ENCODE results near the gene PARD3. TPM values are rescaled to one million over a fixed set of nuclear protein-coding genes. Genes with fewer than 3 reads are reported as not detected.
"Not testable (repeated sequence)": the region's sequence is repeated elsewhere in the genome, so short reads cannot be mapped to it uniquely, and the experiment has no call there.

PARD3 gene
- total RNA-seq, 1 experiment from 2014 or later: 61.9 TPM

DNA sequence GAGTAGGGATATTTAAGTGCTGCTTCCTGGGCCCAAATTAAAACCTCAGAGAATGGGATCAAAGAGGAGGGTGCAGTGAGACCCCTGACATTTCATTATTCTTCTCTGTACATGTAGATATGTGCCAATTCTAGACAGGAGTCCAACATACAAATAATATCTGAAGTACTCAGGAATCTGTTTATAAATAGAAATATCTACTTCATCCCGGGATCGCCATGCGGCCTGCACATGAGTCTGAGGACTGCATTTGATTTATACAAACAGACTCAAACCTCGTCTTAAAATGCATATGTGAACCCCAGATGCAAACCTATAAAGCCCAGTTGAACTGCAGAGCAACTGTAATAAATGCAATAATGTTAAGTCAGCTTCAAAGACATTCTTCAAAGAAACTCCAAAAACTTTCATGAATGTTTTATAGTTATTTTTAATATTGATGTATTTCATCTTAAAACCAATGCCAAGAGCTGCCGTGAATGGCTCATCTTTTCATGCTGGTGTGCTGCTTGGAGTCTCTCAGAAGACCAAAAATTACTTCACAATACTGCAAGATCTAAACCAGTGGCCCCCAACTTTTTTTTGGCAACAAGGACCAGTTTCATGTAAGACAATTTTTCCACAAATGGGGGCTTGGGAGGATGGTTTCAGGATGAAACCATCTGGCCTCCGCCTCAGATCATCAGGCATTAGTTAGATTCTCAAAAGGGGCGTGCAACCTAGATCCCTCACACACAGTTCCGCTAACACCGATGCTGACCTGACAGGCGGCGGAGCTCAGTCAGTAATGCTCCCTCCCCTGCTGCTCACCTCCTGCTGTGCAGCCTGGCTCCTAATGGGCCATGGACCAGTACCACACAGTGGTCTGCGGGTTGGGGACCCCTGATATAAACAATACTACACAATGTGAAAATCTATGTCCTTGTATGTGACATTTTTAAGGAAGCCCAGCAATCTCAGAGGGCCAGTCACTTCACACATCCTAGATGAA, 166.9 kb downstream of the PARD3 start:
- no peak for DNase-seq (ENCODE audit: low spot score)
- in situ Hi-C loops (cut with HindIII; ENCODE audit: low sequenced_read_pairs): no loop called here

DNA sequence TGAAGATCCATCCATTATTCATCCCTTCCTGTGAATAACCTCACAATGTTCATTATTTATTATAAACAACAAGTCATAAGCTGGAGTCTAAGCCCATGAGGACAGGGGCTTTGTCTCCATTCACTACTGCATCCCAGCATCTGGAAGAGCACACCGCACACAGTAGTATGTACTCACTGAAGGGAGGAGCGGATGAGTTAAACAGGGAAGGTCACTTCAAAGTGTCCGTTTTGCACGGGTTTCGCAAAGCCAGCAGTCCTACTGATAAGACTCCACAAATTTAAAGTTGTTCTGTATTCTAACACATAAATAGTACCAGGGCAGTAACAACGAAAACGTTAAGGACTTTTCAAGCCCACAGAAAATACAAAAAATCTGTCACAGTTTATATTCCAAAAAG, 167.9 kb downstream of the PARD3 start:
- no peak for DNase-seq (ENCODE audit: low spot score)
- in situ Hi-C loops (cut with HindIII; ENCODE audit: low sequenced_read_pairs): no loop called here

DNA sequence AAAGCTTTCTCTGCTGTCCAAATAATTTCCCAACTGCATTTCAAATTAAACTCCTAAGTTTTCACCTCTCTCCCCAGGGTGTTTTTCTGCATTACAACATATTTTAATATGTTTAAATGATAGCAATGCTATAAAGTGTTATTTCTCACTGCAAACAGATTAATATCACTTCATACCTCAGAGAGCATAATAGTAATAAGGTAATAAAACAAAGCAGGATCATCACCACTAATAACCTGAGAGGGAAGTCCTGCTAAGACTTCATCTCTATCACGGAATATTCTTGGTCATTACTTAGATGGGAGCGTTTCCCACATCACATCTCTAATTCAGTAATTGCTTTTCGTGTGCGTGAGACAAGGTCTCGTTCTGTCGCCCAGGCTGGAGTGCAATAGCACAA, 168.8 kb downstream of the PARD3 start:
- in situ Hi-C loops (cut with HindIII; ENCODE audit: low sequenced_read_pairs): no loop called here

DNA sequence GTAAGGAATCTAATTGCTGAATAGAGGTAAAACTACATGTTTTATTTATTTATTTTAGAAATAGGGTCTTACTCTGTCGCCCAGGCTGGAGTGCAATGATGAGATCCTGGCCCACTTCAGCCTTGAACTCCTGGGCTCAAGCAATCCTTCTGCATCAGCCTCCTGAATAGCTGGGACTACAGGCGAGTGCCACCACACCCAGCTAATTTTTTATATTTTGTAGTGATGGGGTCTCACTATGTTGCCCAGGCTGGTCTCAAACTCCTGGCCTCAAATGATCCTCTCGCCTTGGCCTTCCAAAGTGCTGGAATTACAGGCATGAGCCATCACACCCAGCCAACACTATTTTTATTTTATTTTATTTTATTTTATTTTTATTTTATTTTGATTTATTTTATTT, 170.3 kb downstream of the PARD3 start:
- in situ Hi-C loops (cut with HindIII; ENCODE audit: low sequenced_read_pairs); DNase-seq (ENCODE audit: low spot score): not testable (repeated sequence)

More for the DNA sequence above, 168.8 kb downstream of the PARD3 start:
- no peak for DNase-seq (ENCODE audit: low spot score)

DNA sequence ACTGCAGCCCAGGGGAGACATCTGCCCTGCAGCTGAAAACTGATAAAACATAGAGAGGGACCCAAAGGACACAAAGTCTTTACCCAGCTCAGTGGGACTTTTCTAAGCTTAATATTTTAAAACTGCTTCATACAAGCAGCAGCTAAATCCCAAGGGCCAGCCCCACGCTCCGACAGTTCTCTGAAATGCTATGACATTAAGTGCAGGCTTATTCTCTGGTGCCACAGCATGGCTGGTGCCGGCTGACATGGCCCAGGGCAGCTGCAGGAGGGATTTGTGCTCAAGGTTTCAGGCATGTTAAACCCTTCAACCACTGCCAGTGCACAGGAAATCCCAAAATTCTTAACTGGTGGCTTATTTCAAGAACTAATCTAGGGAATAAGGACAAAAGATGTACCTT, 170.9 kb downstream of the PARD3 start:
- in situ Hi-C loops (cut with HindIII; ENCODE audit: low sequenced_read_pairs): no loop called here

DNA sequence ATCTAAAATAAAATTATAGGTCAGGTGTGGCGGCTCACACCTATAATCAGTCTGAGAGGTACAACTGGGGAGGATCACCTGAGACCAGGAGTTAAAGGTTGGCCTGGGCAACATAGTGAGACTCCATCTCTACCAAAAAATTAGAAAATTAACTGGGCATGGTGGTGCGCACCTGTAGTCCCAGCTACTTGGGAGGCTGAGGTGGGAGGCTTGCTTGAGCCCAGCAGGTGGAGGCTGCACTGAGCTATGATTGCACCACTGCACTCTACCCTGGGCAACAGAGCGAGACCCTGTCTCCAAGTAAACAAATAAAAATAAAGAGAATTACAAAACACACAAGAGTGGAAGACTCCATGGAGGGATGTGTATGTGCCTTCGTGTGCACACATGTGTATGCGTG, 171.5 kb downstream of the PARD3 start:
- in situ Hi-C loops (cut with HindIII; ENCODE audit: low sequenced_read_pairs): no loop called here
- no peak for DNase-seq (ENCODE audit: low spot score)

More for the DNA sequence above, 170.9 kb downstream of the PARD3 start:
- no peak for DNase-seq (ENCODE audit: low spot score)

DNA sequence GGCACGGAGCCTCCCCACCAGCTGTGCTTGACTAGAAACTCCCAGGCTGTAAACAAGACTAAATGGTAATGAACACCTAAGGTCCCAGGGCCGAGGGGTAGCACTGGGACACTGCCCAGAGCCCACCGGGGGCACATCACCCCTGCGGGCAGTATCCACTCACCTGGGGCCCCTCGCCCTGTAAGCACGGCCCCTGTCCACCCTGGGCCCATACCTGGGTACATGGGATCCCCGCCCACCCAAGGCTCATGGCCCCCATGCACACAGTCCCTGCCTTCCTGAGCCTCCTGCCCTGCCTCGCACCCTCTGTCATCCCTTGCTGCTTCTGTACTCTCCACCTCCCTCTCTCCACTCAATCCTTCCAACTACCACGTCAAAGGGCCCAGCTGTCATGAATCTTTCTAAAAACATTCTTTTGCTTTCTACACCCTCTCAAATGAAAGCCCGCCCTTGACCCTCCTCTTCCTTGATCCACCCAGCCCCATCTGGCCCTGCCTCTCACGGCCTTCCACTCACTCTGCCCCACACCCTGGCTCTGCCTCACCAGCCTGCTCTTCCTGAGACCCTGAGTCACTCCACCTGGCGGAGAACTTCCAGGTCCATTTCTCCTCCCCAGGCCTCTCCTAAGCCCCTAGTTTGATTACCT, 173.1 kb downstream of the PARD3 start:
- in situ Hi-C loops (cut with HindIII; ENCODE audit: low sequenced_read_pairs): no loop called here
- no peak for DNase-seq (ENCODE audit: low spot score)

DNA sequence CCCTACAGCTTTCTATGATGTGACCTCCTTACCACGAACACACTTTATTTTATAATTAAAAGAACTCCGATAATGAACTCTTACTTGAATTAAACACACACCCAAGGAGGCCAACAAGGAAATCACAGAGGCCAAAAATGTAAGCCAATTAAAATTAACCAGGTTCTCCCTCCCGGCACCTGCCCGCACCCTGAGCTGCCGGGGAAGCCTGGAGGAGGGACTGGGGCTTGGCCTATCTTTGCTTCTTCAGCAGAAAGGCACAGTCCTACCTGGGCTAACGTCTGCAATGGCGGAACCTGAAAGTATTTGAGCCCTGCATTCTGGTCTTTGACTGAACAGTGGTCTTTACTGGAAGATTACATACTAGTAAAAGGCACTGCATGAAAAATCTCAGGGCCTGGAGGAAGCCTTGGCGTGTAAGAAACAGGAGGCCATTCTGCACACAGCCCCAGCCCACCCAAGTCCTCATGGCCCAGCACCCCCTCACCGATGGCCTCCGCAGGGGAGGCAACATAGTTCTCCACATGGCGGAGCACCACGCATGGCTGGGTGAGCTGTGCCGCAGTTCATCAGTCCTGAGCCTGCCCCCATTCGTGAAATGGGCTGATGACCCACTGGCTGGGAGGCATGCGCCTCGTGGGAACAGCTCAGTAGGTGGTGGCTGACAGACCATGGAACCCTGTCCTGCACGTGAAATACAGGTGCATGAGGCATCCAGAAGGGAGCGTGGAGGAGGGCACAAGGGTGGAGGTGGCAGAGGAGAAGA, 173.8 kb downstream of the PARD3 start:
- no peak for DNase-seq (ENCODE audit: low spot score)
- in situ Hi-C loops (cut with HindIII; ENCODE audit: low sequenced_read_pairs): no loop called here

DNA sequence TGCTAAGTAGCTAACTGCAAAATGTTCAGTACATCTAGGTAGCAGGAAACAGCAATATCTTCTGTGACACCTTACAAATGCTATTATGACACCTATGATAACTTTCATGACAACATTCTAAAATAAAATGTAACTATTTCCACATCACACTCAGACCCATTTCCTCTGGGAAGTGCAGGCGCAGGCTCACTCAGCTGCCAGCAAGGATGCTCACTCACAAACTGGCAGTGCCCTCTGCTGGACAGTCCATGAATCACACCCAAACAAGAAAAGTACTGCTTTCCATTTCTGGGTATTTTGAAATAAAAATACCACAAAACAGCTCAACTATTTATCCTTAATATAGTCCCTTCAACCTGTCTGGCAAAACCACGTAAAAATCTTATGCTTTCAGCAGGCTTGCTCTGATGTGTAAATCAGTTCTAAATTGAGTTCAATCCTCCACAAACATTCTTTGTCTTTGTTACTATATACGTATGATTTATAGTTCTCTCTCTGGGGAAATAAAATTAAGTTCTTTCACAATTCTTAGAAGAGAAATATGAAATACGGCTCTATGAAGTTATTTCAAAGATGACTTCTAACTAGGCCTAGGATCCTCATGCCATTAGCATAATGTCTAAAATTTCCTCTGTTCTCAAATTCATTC, 176.6 kb downstream of the PARD3 start:
- peak; percentile 57 for DNase-seq (ENCODE audit: low spot score)
- in situ Hi-C loops (cut with HindIII; ENCODE audit: low sequenced_read_pairs): no loop called here

DNA sequence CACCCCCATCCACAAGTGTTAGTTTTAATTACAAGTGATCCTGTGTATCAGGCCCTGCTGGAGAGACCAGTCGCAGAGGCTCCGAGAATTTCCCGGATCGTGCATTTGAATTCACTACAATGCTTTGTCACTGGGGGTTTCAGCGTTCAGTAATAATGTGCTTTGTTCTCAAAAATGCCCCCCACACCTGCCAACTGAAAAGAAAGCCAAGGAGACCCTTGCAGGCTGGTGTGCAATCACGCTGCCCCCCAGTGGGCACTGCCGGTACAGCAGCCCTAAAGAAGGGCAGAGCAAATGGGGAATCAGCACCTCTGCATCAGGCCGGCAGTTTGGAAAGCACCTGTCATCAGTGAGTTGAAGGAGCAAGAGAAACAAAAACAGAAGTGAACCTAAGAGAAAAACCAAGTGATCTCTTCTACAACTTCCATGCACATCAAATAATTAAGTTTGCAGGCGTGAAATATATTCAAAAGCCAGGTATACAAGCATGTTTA, 177.6 kb downstream of the PARD3 start:
- DNase-seq (ENCODE audit: low spot score): peak; percentile 30
- in situ Hi-C loops (cut with HindIII; ENCODE audit: low sequenced_read_pairs): no loop called here

DNA sequence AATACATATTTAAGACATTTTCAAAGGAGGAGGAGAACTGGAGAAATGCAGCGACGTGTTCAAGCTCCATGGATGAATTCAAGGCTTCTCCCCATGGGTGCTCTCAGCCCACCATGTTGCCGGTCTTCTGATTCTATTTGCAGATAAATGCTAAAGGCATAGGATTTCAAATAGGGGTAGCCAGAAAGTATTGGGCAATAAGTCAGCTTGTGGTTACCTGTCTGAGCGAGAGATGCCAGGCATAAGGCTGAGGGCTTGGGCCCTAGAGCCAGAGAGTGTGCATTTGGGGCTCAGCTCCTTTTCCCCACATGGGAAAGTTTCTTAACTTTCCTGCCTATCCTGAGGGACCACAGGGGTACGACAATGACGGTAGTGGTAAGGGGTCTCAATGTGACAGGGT, 180.0 kb downstream of the PARD3 start:
- in situ Hi-C loops (cut with HindIII; ENCODE audit: low sequenced_read_pairs): no loop called here
- no peak for DNase-seq (ENCODE audit: low spot score)

DNA sequence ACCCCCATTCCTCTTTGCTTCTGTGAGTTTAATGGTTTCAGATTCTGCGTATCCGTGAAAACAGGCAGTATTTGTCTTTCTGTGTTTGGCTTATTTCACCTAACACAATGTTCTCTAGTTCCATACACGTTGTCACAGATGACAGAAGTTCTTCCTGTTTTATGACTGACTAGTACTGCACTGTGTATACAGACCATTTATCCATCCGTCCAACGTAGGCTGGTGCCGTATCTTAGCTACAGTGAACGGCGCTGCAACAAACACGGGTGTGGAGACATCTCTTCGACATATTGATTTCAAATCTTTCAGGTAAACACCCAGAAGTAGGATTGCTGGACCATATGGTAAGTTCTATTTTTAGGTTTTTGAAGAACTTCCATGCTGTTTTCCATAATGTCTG, 181.7 kb downstream of the PARD3 start:
- in situ Hi-C loops (cut with HindIII; ENCODE audit: low sequenced_read_pairs): no loop called here
- no peak for DNase-seq (ENCODE audit: low spot score)

DNA sequence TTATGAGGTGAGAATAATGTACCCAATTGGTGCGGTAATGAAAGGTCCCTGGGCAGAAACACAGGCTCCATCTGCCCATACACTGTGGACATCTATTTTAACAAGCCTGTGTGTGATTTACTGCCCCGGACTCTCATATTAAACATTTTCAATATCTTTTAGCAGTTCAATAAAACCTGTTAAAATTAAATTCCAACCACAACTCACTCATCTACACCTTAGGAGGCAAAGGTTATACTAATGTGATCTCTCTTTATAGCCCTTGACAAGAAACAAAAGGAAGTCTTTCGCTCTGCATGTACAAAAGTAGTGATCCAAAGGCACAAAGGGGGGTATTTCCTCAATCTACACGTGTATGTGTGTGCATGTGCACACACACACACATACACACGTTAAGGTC, 186.0 kb downstream of the PARD3 start:
- in situ Hi-C loops (cut with HindIII; ENCODE audit: low sequenced_read_pairs): no loop called here
- DNase-seq (ENCODE audit: low spot score): no peak

DNA sequence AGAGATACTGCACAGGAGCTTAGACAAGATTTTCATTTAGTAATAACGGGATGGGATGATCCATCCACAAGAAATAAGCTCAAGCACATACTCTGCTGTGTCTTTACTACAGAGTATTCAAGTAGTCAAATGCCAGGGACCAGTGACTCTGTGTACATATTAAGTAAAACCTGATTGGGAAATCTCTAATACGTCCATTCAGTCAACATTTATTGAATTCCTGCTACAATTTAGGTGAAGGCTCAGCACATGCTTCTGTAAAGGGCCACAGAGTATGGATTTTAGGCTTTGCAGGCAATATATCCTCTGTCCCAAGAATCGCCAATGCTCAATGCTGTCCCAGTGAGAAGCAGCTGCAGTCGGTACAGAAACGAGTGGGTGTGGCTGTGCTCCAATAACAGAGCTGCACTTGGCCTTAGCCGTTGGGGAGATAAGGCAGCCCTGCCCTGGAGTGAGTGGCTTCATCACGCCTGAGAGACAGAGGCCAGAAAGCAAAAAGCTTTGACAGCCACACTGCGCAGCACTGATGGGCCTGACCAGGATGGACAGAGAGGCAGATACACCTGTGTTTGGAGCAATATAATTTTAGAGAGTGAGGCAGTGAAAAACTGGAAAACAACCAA, 186.8 kb downstream of the PARD3 start:
- DNase-seq (ENCODE audit: low spot score): no peak
- in situ Hi-C loops (cut with HindIII; ENCODE audit: low sequenced_read_pairs): no loop called here

DNA sequence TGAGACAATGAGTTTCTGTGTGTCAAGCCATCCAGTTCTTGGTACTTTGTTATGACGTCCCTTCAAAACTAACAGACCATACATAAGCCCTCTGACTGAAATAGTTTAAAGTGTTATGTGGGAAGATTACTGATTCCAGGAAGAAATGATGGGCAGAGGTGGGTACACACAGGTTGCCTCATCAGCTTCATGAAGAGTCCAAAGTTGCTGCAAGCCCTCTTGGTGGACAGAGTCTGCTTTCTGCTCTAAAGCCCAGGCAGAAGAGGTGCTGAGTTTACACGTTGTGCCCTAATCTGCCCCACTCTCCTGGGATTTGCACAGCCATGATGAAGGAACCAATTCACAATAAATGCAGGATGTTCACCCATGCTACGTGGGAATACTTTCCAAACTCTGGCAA, 187.4 kb downstream of the PARD3 start:
- in situ Hi-C loops (cut with HindIII; ENCODE audit: low sequenced_read_pairs): no loop called here
- no peak for DNase-seq (ENCODE audit: low spot score)

DNA sequence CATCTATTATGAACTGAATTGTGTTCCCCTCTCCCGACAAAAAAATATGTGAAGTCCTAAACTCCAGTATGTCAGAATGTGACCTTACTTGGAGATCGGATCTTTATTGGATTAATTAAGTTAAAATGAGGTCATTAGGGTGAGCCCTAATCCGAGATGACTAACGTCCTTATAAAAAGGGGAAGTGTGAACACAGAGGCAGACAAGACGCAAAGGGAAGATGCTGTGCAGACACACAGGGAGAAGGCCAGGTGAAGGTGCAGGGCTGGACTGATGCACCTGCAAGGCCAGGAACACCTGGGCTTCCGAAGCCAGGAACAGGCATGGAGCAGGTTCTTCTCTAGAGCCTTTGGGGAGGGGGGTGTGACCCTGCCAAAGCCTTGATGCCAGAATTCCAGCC, 187.8 kb downstream of the PARD3 start:
- in situ Hi-C loops (cut with HindIII; ENCODE audit: low sequenced_read_pairs): no loop called here
- no peak for DNase-seq (ENCODE audit: low spot score)

DNA sequence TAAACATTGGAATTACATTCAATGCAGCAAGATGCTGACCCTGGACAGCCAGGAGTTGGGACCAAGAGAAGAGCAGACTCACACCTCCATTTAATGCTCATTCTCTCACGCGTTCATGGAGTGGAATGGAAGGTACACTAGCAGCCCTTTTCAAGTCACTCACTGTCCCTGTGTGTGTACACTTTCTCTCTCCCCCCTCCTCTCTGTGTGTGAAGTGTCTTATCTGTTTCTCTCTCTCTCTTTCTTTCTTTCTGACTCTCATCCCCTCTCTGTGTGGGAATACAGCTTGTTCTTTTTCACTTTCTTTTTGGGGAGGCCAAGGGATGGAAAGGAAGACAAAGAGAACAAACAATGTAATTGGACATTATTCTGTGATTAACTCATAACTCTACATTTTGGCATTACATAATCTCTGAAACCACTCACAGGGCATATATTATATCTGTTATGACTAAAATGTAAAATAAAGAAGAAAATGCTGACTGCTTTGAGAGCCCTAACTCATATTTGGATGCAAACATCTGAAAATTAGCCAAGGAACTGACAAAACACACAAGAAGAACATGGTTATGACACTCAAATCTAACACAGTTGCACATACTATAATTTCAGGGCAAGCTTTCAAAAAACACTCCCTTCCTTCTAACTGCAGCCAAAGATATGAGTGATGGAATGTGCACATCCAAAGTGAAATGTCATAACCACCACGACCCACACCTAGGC, 188.8 kb downstream of the PARD3 start:
- DNase-seq (ENCODE audit: low spot score): no peak
- in situ Hi-C loops (cut with HindIII; ENCODE audit: low sequenced_read_pairs): no loop called here

All from G401 (cell line).